ENCODE results near the gene FBLN7.

- TF ChIP-seq, protein P1, sequence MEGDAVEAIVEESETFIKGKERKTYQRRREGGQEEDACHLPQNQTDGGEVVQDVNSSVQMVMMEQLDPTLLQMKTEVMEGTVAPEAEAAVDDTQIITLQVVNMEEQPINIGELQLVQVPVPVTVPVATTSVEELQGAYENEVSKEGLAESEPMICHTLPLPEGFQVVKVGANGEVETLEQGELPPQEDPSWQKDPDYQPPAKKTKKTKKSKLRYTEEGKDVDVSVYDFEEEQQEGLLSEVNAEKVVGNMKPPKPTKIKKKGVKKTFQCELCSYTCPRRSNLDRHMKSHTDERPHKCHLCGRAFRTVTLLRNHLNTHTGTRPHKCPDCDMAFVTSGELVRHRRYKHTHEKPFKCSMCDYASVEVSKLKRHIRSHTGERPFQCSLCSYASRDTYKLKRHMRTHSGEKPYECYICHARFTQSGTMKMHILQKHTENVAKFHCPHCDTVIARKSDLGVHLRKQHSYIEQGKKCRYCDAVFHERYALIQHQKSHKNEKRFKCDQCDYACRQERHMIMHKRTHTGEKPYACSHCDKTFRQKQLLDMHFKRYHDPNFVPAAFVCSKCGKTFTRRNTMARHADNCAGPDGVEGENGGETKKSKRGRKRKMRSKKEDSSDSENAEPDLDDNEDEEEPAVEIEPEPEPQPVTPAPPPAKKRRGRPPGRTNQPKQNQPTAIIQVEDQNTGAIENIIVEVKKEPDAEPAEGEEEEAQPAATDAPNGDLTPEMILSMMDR (IDR thresholded peaks at IDR 0.05; ENCODE audit: control extremely low read depth in 1 of 3, insufficient read depth in 1 of 3, low read depth in 1 of 3, low read length in 3 of 3) = no peak
- no peak for TF ChIP-seq SRF (IDR thresholded peaks at IDR 0.05; ENCODE audit: low read depth, low read length)
- TF ChIP-seq CEBPB (IDR thresholded peaks at IDR 0.05; ENCODE audit: low read depth, low read length) = no peak
- no peak for TF ChIP-seq RNF2 (IDR thresholded peaks at IDR 0.05; ENCODE audit: borderline replicate concordance, low read depth, low read length, missing control alignments, poor library complexity, severe bottlenecking)
- TF ChIP-seq POLR2AphosphoS5 (IDR thresholded peaks at IDR 0.05; ENCODE audit: low read depth, low read length) = no peak
- no peak for TF ChIP-seq HDAC6 (IDR thresholded peaks at IDR 0.05; ENCODE audit: low read depth, low read length)
- TF ChIP-seq RXRA (IDR thresholded peaks at IDR 0.05; ENCODE audit: insufficient read depth, low read depth, low read length) = no peak
- no peak for TF ChIP-seq HDAC2 (IDR thresholded peaks at IDR 0.05; ENCODE audit: borderline replicate concordance in 1 of 2, low read depth in 2 of 2, low read length in 2 of 2)
- TF ChIP-seq E2F6 (IDR thresholded peaks at IDR 0.05) = no peak
Measured at GRCh38 chr2:112151701-112152440, 13.7 kb downstream of the FBLN7 start.

Measured in H1 (cell line).